Right ventricle myocardium superior (tissue), 1 donor: ENCODE measurements around the gene OPCML. TPM values are rescaled to one million over a fixed set of nuclear protein-coding genes. Genes with fewer than 3 reads are reported as not detected.

ENCODE experiments used
- ATAC-seq: fragments of 200-7000 bp; cut with Tn5 transposase; one replicate; pipeline ENCODE4 v1.9.1; 2020; ENCODE audit warnings: mild to moderate bottlenecking; ENCODE audit not compliant: poor library complexity
- DNase-seq: peaks from one replicate; pipeline ENCODE4 v3.0.0-alpha.2; 2020
- intact Hi-C: fragments of 100-400 bp; cut with DNase I; formaldehyde crosslinking; loops from one replicate; pipeline ENCODE4 v1.11.2; 2022
- total RNA-seq: library from RNA; stranded (reverse); fragmentation: NEBNext Ultra II Directional; extraction: Animal tissue kit (Norgen Biotek cat#: 25700); gene quantifications from one replicate; pipeline ENCODE4 v1.2.1, GENCODE V29; 2021
- donor health status: DM: no; HTN: yes; CAD: no; lungs with severe emphysema.

OPCML gene
- total RNA-seq, 1 donor from 2014 or later = 0.59 TPM

GRCh38 chr11:133508468-133508867, 23.8 kb downstream of the OPCML start:
- DNase-seq (no peak), ATAC-seq (peak; percentile 61)
- intact Hi-C loops = no loop called here

- intact Hi-C loops = no loop called here
- DNase-seq (no peak), ATAC-seq (no peak)
Measured at GRCh38 chr11:133507185-133507584, 25.1 kb downstream of the OPCML start.

- ATAC-seq (no peak), DNase-seq (no peak)
- intact Hi-C loops = no loop called here
Measured at GRCh38 chr11:133506551-133507094, 25.7 kb downstream of the OPCML start.

- DNase-seq (no peak), ATAC-seq (no peak)
- intact Hi-C loops = no loop called here
Measured at GRCh38 chr11:133506023-133506422, 26.3 kb downstream of the OPCML start.

- intact Hi-C loops = no loop called here
- DNase-seq (no peak), ATAC-seq (no peak)
Measured at GRCh38 chr11:133504906-133505305, 27.4 kb downstream of the OPCML start.

GRCh38 chr11:133503776-133504175, 28.5 kb downstream of the OPCML start:
- no peak for DNase-seq
- intact Hi-C loops = no loop called here
- no peak for ATAC-seq

GRCh38 chr11:133503236-133503635, 29.1 kb downstream of the OPCML start:
- intact Hi-C loops = no loop called here
- DNase-seq (no peak), ATAC-seq (no peak)

GRCh38 chr11:133501643-133502539, 30.4 kb downstream of the OPCML start:
- no peak for DNase-seq
- intact Hi-C loops = no loop called here

GRCh38 chr11:133500936-133501335, 31.4 kb downstream of the OPCML start:
- DNase-seq = no peak
- intact Hi-C loops = no loop called here
- ATAC-seq = no peak

More at GRCh38 chr11:133501643-133502539, 30.4 kb downstream of the OPCML start:
- ATAC-seq = peak; percentile 64

GRCh38 chr11:133500435-133500834, 31.9 kb downstream of the OPCML start:
- intact Hi-C loops = no loop called here
- no peak for DNase-seq
- ATAC-seq = no peak

GRCh38 chr11:133498969-133499368, 33.3 kb downstream of the OPCML start:
- DNase-seq (no peak), ATAC-seq (no peak)
- intact Hi-C loops = no loop called here

GRCh38 chr11:133497477-133498140, 34.7 kb downstream of the OPCML start:
- ATAC-seq (no peak), DNase-seq (no peak)
- intact Hi-C loops = no loop called here

GRCh38 chr11:133492895-133493294, 39.4 kb downstream of the OPCML start:
- ATAC-seq = no peak
- intact Hi-C loops = no loop called here

GRCh38 chr11:133491680-133492383, 40.5 kb downstream of the OPCML start:
- DNase-seq (no peak), ATAC-seq (peak; percentile 36)
- intact Hi-C loops = no loop called here

More at GRCh38 chr11:133492895-133493294, 39.4 kb downstream of the OPCML start:
- no peak for DNase-seq

GRCh38 chr11:133480722-133481121, 51.6 kb downstream of the OPCML start:
- no peak for DNase-seq
- intact Hi-C loops = no loop called here
- ATAC-seq = no peak

GRCh38 chr11:133479209-133479608, 53.1 kb downstream of the OPCML start:
- DNase-seq (no peak), ATAC-seq (no peak)
- intact Hi-C loops = no loop called here

- no peak for DNase-seq
- intact Hi-C loops = no loop called here
- no peak for ATAC-seq
Measured at GRCh38 chr11:133477251-133477625, 55.1 kb downstream of the OPCML start.

GRCh38 chr11:133476570-133477250, 55.6 kb downstream of the OPCML start:
- intact Hi-C loops = no loop called here
- DNase-seq = no peak
- no peak for ATAC-seq

GRCh38 chr11:133474461-133474860, 57.8 kb downstream of the OPCML start:
- intact Hi-C loops = no loop called here
- no peak for ATAC-seq
- DNase-seq = no peak
